MCF 10A (cell line): Measurements from ENCODE around the gene RHEX. TPM values are rescaled to one million over a fixed set of nuclear protein-coding genes. Genes with fewer than 3 reads are reported as not detected.

Source experiments
- BruUV-seq: library from RNA; stranded (reverse); fragments of 400-500 nt; replicated peaks from 2 replicates; lab custom pipeline; 2021; lab: Mats Ljungman, UMichigan
- CTCF ChIA-PET: fragments of 300-600 bp; sonication (Branson Sonifier 250); formaldehyde crosslinking; extraction: SDS; loops from one replicate; lab custom pipeline; 2021; ENCODE audit warnings: antibody characterized with exemption, inconsistent platforms; lab: Yijun Ruan, JAX
- POLR2A ChIA-PET: fragments of 300-600, 350-650 bp; sonication (Branson Sonifier 250); formaldehyde crosslinking; extraction: SDS; loops from one replicate; lab custom pipeline; 2020; ENCODE audit warnings: antibody characterized with exemption, inconsistent platforms; lab: Yijun Ruan, JAX
- DNase-seq: peaks from one replicate; pipeline ENCODE4 v3.0.0-alpha.2; 2018; ENCODE audit not compliant: unreplicated experiment
- H3K27ac Mint-ChIP-seq: one replicate; pipeline ENCODE4 v1.8.0; 2022; ENCODE audit warnings: mild to moderate bottlenecking, low read depth, mixed read lengths; ENCODE audit not compliant: unreplicated experiment
- H3K27me3 Mint-ChIP-seq: one replicate; pipeline ENCODE4 v1.8.0; 2022; ENCODE audit warnings: mixed read lengths; ENCODE audit not compliant: insufficient read depth, unreplicated experiment
- H3K36me3 Mint-ChIP-seq: one replicate; pipeline ENCODE4 v1.8.0; 2022; ENCODE audit warnings: mild to moderate bottlenecking, moderate library complexity, mixed read lengths; ENCODE audit not compliant: insufficient read depth, unreplicated experiment
- H3K4me1 Mint-ChIP-seq: one replicate; pipeline ENCODE4 v1.8.0; 2022; ENCODE audit warnings: mixed read lengths; ENCODE audit not compliant: insufficient read depth, unreplicated experiment
- H3K4me3 Mint-ChIP-seq: one replicate; pipeline ENCODE4 v1.8.0; 2022; ENCODE audit warnings: mild to moderate bottlenecking, moderate library complexity, mixed read lengths; ENCODE audit not compliant: unreplicated experiment
- H3K9me3 Mint-ChIP-seq: one replicate; pipeline ENCODE4 v1.8.0; 2022; ENCODE audit warnings: mixed read lengths; ENCODE audit not compliant: unreplicated experiment
- CTCF ChIP-seq: fragments of 200-600 bp; IDR thresholded peaks from one replicate; pipeline ENCODE4 v1.8.0; 2022; ENCODE audit warnings: antibody characterized with exemption, mild to moderate bottlenecking; ENCODE audit not compliant: unreplicated experiment
- intact Hi-C: fragments of 100-400 bp; cut with micrococcal nuclease; formaldehyde crosslinking; loops from 2 replicates; pipeline ENCODE4 v1.14.1; 2022
- total RNA-seq: library from RNA; stranded (reverse); gene quantifications from 2 replicates; pipeline ENCODE4 v1.2.3, GENCODE V29; 2022

Gene RHEX
- total RNA-seq, 1 experiment from 2014 or later, result not detected

- POLR2A ChIA-PET, result interaction anchor here (0.6 to 4.9 kb wide), 19 partner anchors 13 to 682 kb away, joined by 3 to 68 read pairs (median 6); partner anchors contain the start of gene RAB7B
- H3K9me3 Mint-ChIP-seq, result no peaks in the 10 kb centered on the region
- no peak overlapping the region for H3K27ac Mint-ChIP-seq
- CTCF ChIA-PET, result interaction anchor here (0.6 to 7.9 kb wide), 45 partner anchors 9 to 1788 kb away, joined by 3 to 244 read pairs (median 4); partner anchors contain the start of gene RAB7B
- no peak overlapping the region for H3K4me3 Mint-ChIP-seq
- TF ChIP-seq CTCF, result no peak
- H3K27me3 Mint-ChIP-seq, result peaks cover 11% of the 10 kb centered on the region
- intact Hi-C loops, result loop anchor here (1.0 kb wide), 2 partner anchors 46 to 76 kb away; no protein-coding TSS in a partner anchor
- no peak for DNase-seq
- H3K36me3 Mint-ChIP-seq, result no peaks in the 10 kb centered on the region
- peaks cover 37% of the 10 kb centered on the region for H3K4me1 Mint-ChIP-seq
- BruUV-seq, result no TSS peak
Observed at GRCh38 chr1:206030191-206030590, 22.8 kb upstream of the RHEX start.

- CTCF ChIA-PET, result interaction anchor here (0.7 to 7.9 kb wide), 46 partner anchors 8 to 1220 kb away, joined by 3 to 244 read pairs (median 4); partner anchors contain the start of gene RAB7B
- POLR2A ChIA-PET, result interaction anchor here (0.5 to 4.9 kb wide), 15 partner anchors 12 to 682 kb away, joined by 3 to 68 read pairs (median 6); partner anchors contain the start of gene RAB7B
- Mint-ChIP-seq H3K27me3 (peaks cover 11% of the 10 kb centered on the region), H3K36me3 (no peaks in the 10 kb centered on the region), H3K4me3 (no peak overlapping the region), H3K9me3 (no peaks in the 10 kb centered on the region), H3K27ac (no peak overlapping the region), H3K4me1 (peaks cover 32% of the 10 kb centered on the region)
- no TSS peak for BruUV-seq
- intact Hi-C loops, result loop anchor here (1.0 kb wide), 2 partner anchors 46 to 76 kb away; no protein-coding TSS in a partner anchor
- peak; percentile 95 for DNase-seq
- peak; percentile 95 for TF ChIP-seq CTCF
Observed at GRCh38 chr1:206030714-206031113, 22.3 kb upstream of the RHEX start.

- BruUV-seq, result no TSS peak
- H3K36me3 Mint-ChIP-seq, result no peaks in the 10 kb centered on the region
- H3K9me3 Mint-ChIP-seq, result no peaks in the 10 kb centered on the region
- TF ChIP-seq CTCF, result no peak
- no peak overlapping the region for H3K4me3 Mint-ChIP-seq
- CTCF ChIA-PET, result interaction anchor here (0.5 to 7.9 kb wide), 11 partner anchors 12 to 549 kb away, joined by 3 to 244 read pairs (median 7); partner anchors contain the start of gene RAB7B
- H3K4me1 Mint-ChIP-seq, result peaks cover 26% of the 10 kb centered on the region
- no peak overlapping the region for H3K27ac Mint-ChIP-seq
- peaks cover 11% of the 10 kb centered on the region for H3K27me3 Mint-ChIP-seq
- POLR2A ChIA-PET, result interaction anchor here (1.4 to 4.9 kb wide), 4 partner anchors 10 to 74 kb away, joined by 3 to 68 read pairs (median 16); partner anchors contain the start of gene RAB7B
- no peak for DNase-seq
- intact Hi-C loops, result no loop called here
Observed at GRCh38 chr1:206032380-206033140, 20.4 kb upstream of the RHEX start.

GRCh38 chr1:206035027-206035426 is 17.9 kb upstream of the RHEX start:
- ChIA-PET CTCF (interaction anchor here (0.7 to 7.9 kb wide), 4 partner anchors 24 to 95 kb away, joined by 3 to 244 read pairs (median 4); no protein-coding TSS in a partner anchor), POLR2A (interaction anchor here (0.6 to 0.8 kb wide), 4 partner anchors 32 to 125 kb away, joined by 3 to 4 read pairs (median 3); partner anchors contain the start of gene RAB7B)
- no peak for DNase-seq
- no peaks in the 10 kb centered on the region for H3K9me3 Mint-ChIP-seq
- H3K4me1 Mint-ChIP-seq, result peaks cover 10% of the 10 kb centered on the region
- no peaks in the 10 kb centered on the region for H3K36me3 Mint-ChIP-seq
- TF ChIP-seq CTCF, result no peak
- H3K27ac Mint-ChIP-seq, result no peak overlapping the region
- intact Hi-C loops, result no loop called here
- no peak overlapping the region for H3K4me3 Mint-ChIP-seq
- H3K27me3 Mint-ChIP-seq, result peaks cover 27% of the 10 kb centered on the region
- no TSS peak for BruUV-seq
